Peyer's patch (tissue), 4 donors: ENCODE results near the gene PPP4R4. TPM values are rescaled to one million over a fixed set of nuclear protein-coding genes. Genes with fewer than 3 reads are reported as not detected.

ENCODE experiments used
- DNase-seq, 3 donors: peaks; one replicate each; pipeline ENCODE4 v3.0.0-alpha.2; 2017 to 2019
- H3K27ac ChIP-seq, 4 donors: fragments of 200-600 bp; sonication (generic); one replicate each; pipeline ENCODE4 v1.5.1; 2016 to 2019
- H3K27me3 ChIP-seq, 2 donors: fragments of 200-600 bp; sonication (generic); one replicate each; pipeline ENCODE4 v1.5.1; 2019
- H3K36me3 ChIP-seq, 3 donors: fragments of 200-600 bp; sonication (generic); one replicate each; pipeline ENCODE4 v1.5.1; 2016 to 2019
- H3K4me1 ChIP-seq, 4 donors: fragments of 200-600 bp; sonication (generic); one replicate each; pipeline ENCODE4 v1.5.1; 2016 to 2019
- H3K4me3 ChIP-seq, 4 donors: fragments of 200-600 bp; sonication (generic); 1 replicate in 3 of 4; 2 replicates in 1 of 4; pipeline ENCODE4 v1.5.1; 2016 to 2019; ENCODE audit warnings: mild to moderate bottlenecking in 1 of 4
- H3K9me3 ChIP-seq, 4 donors: fragments of 200-600 bp; sonication (generic); one replicate each; pipeline ENCODE4 v1.5.1; 2016 to 2019; ENCODE audit warnings: mild to moderate bottlenecking in 1 of 4
- CTCF ChIP-seq, 6 experiments: fragments of 450-650 bp in 4 of 6; fragments of 200-600 bp in 2 of 6; sonication (generic) in 1 of 6; IDR thresholded peaks; one replicate each; pipeline ENCODE4 v1.5.1; 2017 to 2019; ENCODE audit warnings: antibody characterized with exemption in 6 of 6, mild to moderate bottlenecking in 3 of 6, moderate library complexity in 1 of 6
- POLR2A ChIP-seq, 2 donors: fragments of 450-650 bp; IDR thresholded peaks; one replicate each; pipeline ENCODE4 v1.5.1; 2017; ENCODE audit warnings: antibody characterized with exemption in 2 of 2, mild to moderate bottlenecking in 2 of 2, moderate library complexity in 2 of 2
- total RNA-seq, 4 donors: library from RNA; depleted of rRNA; stranded (reverse); fragments of >200 nt; gene quantifications; one replicate each; pipeline ENCODE4 v1.1.0, GENCODE V29; 2016

The PPP4R4 gene
- total RNA-seq, 4 donors from 2014 or later = 2.5 to 5.0 TPM; not detected in 2

GRCh38 chr14:94306047-94306978, 132.2 kb downstream of the PPP4R4 start:
- Histone ChIP-seq H3K36me3 (no peaks in the 10 kb centered on the region), H3K4me1 (no peaks in the 10 kb centered on the region), H3K4me3 (no peak overlapping the region), H3K27ac (no peak overlapping the region), H3K9me3 (no peaks in the 10 kb centered on the region), H3K27me3 (no peaks in the 10 kb centered on the region)
- DNase-seq = no peak
- TF ChIP-seq CTCF (IDR thresholded peaks at IDR 0.05) (no peak), POLR2A (IDR thresholded peaks at IDR 0.05) (no peak)

- H3K27me3 ChIP-seq = no peaks in the 10 kb centered on the region
- H3K4me1 ChIP-seq = no peaks in the 10 kb centered on the region
- TF ChIP-seq POLR2A (IDR thresholded peaks at IDR 0.05) = no peak
- TF ChIP-seq CTCF (IDR thresholded peaks at IDR 0.05) = peak in 3 of 6 experiments; percentile 31 to 40 (median 37)
- DNase-seq = no peak
- no peak overlapping the region for H3K27ac ChIP-seq
- no peaks in the 10 kb centered on the region for H3K36me3 ChIP-seq
- H3K9me3 ChIP-seq = no peaks in the 10 kb centered on the region
- no peak overlapping the region for H3K4me3 ChIP-seq
Observed at GRCh38 chr14:94307410-94307992, 133.4 kb downstream of the PPP4R4 start.

GRCh38 chr14:94309721-94310120, 135.6 kb downstream of the PPP4R4 start:
- Histone ChIP-seq H3K4me3 (no peak overlapping the region), H3K27ac (no peak overlapping the region), H3K27me3 (no peaks in the 10 kb centered on the region), H3K4me1 (no peaks in the 10 kb centered on the region), H3K36me3 (no peaks in the 10 kb centered on the region), H3K9me3 (no peaks in the 10 kb centered on the region)
- DNase-seq = no peak
- TF ChIP-seq CTCF (IDR thresholded peaks at IDR 0.05) (no peak), POLR2A (IDR thresholded peaks at IDR 0.05) (no peak)

GRCh38 chr14:94310248-94310647, 136.1 kb downstream of the PPP4R4 start:
- Histone ChIP-seq H3K27me3 (no peaks in the 10 kb centered on the region), H3K9me3 (no peaks in the 10 kb centered on the region), H3K36me3 (no peaks in the 10 kb centered on the region), H3K4me3 (no peak overlapping the region), H3K27ac (no peak overlapping the region), H3K4me1 (no peaks in the 10 kb centered on the region)
- DNase-seq = no peak
- TF ChIP-seq CTCF (IDR thresholded peaks at IDR 0.05) (no peak), POLR2A (IDR thresholded peaks at IDR 0.05) (no peak)

- Histone ChIP-seq H3K4me3 (no peak overlapping the region), H3K4me1 (no peaks in the 10 kb centered on the region), H3K9me3 (no peaks in the 10 kb centered on the region), H3K27ac (no peak overlapping the region), H3K36me3 (no peaks in the 10 kb centered on the region), H3K27me3 (no peaks in the 10 kb centered on the region)
- DNase-seq = no peak
- TF ChIP-seq POLR2A (IDR thresholded peaks at IDR 0.05) (no peak), CTCF (IDR thresholded peaks at IDR 0.05) (no peak)
Observed at GRCh38 chr14:94312481-94313246, 138.5 kb downstream of the PPP4R4 start.
